Measurements from ENCODE around the gene PHF2.

Gene PHF2

GRCh38 chr9:93634311-93635185, 58.2 kb downstream of the PHF2 start:
- DNase-seq = no peak

- no peak for DNase-seq
Measured at GRCh38 chr9:93635186-93636107, 59.1 kb downstream of the PHF2 start.

- no peak for DNase-seq
Measured at GRCh38 chr9:93636172-93636661, 59.8 kb downstream of the PHF2 start.

GRCh38 chr9:93636667-93637066, 60.3 kb downstream of the PHF2 start:
- no peak for DNase-seq

GRCh38 chr9:93637886-93638285, 61.5 kb downstream of the PHF2 start:
- DNase-seq = no peak

GRCh38 chr9:93640027-93640426, 63.6 kb downstream of the PHF2 start:
- DNase-seq = no peak

GRCh38 chr9:93642961-93643360, 66.6 kb downstream of the PHF2 start:
- DNase-seq = no peak

GRCh38 chr9:93644397-93645088, 68.2 kb downstream of the PHF2 start:
- no peak for DNase-seq

- no peak for DNase-seq
Measured at GRCh38 chr9:93645149-93645889, 68.9 kb downstream of the PHF2 start.

GRCh38 chr9:93645921-93646639, 69.7 kb downstream of the PHF2 start:
- DNase-seq = no peak

GRCh38 chr9:93646640-93647178, 70.3 kb downstream of the PHF2 start:
- DNase-seq = no peak

GRCh38 chr9:93648181-93648580, 71.8 kb downstream of the PHF2 start:
- DNase-seq = no peak

GRCh38 chr9:93648836-93649235, 72.5 kb downstream of the PHF2 start:
- DNase-seq = no peak

- DNase-seq = no peak
Measured at GRCh38 chr9:93649610-93650261, 73.4 kb downstream of the PHF2 start.

GRCh38 chr9:93650448-93650847, 74.1 kb downstream of the PHF2 start:
- no peak for DNase-seq

- DNase-seq = no peak
Measured at GRCh38 chr9:93651521-93651950, 75.2 kb downstream of the PHF2 start.

GRCh38 chr9:93652604-93653592, 76.5 kb downstream of the PHF2 start:
- no peak for DNase-seq

- no peak for DNase-seq
Measured at GRCh38 chr9:93653760-93654159, 77.4 kb downstream of the PHF2 start.

- DNase-seq = no peak
Measured at GRCh38 chr9:93654351-93654961, 78.1 kb downstream of the PHF2 start.

Measured in activated CD4-positive, alpha-beta T cell treated with anti-CD3 and anti-CD28 coated beads for 48 hours (primary cell).